ENCODE data around the gene CTBS.
"Not testable (repeated sequence)": the region's sequence is repeated elsewhere in the genome, so short reads cannot be mapped to it uniquely, and the experiment has no call there.

CTBS gene

DNA sequence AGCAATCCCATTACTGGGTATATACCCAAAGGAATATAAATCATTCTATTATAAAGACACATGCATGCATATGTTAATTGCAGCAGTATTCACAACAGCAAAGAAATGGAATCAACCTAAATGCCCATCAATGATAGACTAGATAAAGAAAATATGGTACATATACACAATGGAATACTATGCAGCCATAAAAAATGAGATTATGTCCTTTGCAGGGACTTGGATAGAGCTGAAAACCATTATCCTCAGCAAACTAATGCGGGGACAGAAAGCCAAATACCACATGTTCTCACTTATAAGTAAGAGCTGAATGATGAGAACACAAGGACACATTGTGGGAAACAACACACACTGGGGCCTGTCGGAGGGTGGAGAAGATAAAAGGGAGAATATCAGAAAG lies 20.7 kb upstream of the CTBS start:
- in situ Hi-C loops (cut with MboI; ENCODE audit: low sequenced_read_pairs), result not testable (repeated sequence)

- in situ Hi-C loops (cut with MboI; ENCODE audit: low sequenced_read_pairs), result no loop called here
Observed at GRCh38 chr1:84587099-84587498, 12.9 kb upstream of the CTBS start.

DNA sequence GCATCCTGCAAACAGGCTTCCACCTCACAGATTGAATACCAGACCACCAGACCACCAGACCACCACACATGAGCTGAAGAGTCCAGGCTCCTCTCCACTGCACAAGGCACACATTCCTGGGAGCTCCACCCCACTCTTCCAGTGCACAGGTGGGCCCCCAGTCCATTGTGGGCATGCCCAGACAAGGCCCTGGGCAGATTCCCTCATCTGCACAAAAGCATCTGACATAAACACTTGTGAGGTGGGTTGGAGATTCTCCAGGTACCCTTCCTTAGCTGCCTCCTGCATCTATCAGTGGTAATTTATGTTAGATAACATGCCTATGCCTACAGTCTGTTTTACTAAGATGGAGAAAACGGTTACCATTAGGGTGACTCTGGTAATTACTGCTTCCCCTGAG lies 11.6 kb upstream of the CTBS start:
- in situ Hi-C loops (cut with MboI; ENCODE audit: low sequenced_read_pairs), result no loop called here

DNA sequence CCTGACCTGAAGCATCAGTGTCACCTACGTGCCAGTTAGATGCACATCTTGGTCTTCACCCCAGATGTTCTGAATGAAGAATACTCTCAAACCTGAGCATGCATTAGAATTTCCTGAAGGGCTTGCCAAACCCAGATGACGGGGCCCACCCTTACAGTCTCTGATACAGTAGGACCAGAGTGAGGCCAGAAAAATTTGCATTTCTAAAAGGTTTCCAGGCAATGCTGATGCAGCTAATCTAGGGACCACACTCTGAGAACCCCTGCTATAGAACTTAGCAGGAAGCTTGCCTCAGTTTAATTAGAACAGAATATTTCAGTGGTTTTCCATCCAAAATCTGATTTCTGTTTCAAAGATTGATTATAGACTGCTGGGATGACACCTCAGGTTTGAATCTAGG lies 9.9 kb upstream of the CTBS start:
- in situ Hi-C loops (cut with MboI; ENCODE audit: low sequenced_read_pairs), result no loop called here

- in situ Hi-C loops (cut with MboI; ENCODE audit: low sequenced_read_pairs), result no loop called here
Observed at GRCh38 chr1:84583648-84584047, 9.4 kb upstream of the CTBS start.

- in situ Hi-C loops (cut with MboI; ENCODE audit: low sequenced_read_pairs), result no loop called here
Observed at GRCh38 chr1:84582802-84583587, 8.8 kb upstream of the CTBS start.

DNA sequence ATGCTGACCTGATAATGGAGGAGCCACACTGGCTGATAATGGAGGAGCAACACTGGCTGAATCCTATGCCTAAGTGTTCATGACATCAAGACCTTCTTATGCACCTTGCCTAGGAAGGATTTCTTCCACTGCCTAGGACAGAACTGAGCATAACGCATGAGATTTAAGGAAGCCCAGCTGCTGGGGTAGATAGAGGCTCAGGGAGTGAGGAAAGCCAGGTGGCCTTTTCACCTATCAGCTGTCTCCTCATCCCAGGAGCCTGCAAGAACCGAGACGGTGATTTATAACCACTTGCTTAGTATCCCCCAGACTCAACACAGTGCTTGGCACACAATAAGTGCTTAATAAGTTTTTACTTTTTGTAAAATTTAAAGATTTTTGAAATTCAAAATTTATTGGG lies 7.4 kb upstream of the CTBS start:
- in situ Hi-C loops (cut with MboI; ENCODE audit: low sequenced_read_pairs), result no loop called here

GRCh38 chr1:84574936-84575335 lies 696 bp upstream of the CTBS start:
- in situ Hi-C loops (cut with MboI; ENCODE audit: low sequenced_read_pairs), result no loop called here

GRCh38 chr1:84573481-84573966 lies 716 bp downstream of the CTBS start:
- in situ Hi-C loops (cut with MboI; ENCODE audit: low sequenced_read_pairs), result no loop called here

DNA sequence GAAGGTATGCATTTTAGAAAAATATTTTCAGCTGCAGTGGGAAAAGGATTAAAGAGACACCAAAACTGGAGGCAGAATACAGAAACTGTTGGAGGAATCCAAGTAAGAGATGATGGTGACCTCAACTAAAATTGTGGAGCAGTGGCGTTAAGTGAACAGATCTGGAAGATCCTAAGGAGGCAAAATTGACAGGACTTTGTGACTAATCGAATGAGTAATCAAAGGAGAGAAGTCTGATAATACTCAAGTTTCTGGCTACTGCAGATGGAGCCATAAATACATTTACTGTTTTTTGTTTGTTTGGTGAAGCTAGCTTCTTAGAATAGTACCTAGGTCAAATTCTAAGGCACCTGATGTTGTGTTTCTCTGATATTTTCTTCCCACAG lies 3.1 kb downstream of the CTBS start:
- in situ Hi-C loops (cut with MboI; ENCODE audit: low sequenced_read_pairs), result no loop called here

DNA sequence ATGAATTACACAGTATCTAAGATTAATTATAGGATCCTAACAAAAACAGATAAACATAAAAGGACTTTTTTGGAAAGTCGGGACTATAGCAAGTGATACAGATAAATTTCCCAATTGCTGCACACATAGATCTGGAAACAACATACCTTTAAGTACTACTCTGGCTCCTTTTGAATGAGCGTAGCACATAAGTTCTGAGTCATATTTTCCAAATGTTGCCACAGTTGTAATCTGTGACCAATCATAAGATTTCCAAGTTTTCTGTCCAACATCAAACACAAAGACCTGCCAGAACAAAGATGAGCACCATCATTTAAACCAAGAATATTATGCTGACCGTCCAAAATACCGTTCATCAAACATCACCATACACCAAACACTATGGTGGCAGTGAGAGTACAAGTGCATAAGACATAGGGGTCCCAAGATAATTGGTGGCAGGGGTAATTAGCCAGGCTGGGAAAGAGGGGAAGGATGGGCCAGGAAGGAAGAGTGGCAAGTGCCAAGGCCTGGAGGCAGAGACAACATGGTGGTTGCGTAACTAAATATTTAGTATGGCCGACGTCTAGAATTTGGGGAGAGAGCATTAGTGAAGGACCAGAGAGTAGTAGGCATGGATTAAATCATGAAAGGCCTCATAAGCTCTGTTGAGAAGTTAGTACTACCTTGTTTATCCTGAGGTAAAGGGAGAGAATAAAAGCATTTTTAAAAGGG lies 3.6 kb downstream of the CTBS start:
- in situ Hi-C loops (cut with MboI; ENCODE audit: low sequenced_read_pairs), result no loop called here

DNA sequence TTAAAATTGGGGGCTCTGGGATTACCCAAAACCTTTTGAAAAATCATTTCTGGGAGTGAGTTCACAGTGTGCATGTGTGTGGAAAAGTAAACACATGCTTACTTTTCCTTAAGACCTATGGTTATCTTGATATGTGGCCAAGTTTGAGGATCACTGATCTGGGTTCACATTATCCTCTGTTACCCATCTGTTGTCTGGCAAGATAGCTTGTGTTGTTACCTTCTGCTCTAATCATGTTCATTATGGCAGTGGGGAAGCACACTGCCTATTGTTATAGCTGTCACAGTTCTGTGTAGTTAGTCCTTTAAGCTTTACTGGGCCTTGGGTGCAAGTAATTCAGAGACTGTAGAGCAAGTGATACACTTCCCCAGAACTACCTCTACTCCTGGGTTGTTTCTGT lies 5.0 kb downstream of the CTBS start:
- in situ Hi-C loops (cut with MboI; ENCODE audit: low sequenced_read_pairs), result no loop called here

DNA sequence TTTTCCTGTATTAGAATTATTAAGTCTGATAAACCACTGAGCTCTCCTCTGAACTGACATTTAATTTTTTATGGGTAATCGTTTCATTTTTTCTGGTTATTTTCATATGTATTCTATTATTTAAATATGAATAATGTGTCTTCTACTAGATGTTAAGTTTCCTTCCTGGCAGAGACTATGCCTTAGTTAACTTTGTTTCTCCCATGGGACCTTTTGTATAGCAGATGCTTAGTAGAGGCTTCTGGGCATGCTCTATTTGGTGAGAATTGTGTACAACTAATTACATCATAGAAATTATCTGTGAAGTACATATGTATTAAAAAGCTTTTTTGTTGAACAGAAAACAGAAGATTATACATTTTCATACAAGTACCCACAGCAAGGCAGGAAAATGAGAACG lies 23.4 kb downstream of the CTBS start:
- in situ Hi-C loops (cut with MboI; ENCODE audit: low sequenced_read_pairs), result no loop called here

DNA sequence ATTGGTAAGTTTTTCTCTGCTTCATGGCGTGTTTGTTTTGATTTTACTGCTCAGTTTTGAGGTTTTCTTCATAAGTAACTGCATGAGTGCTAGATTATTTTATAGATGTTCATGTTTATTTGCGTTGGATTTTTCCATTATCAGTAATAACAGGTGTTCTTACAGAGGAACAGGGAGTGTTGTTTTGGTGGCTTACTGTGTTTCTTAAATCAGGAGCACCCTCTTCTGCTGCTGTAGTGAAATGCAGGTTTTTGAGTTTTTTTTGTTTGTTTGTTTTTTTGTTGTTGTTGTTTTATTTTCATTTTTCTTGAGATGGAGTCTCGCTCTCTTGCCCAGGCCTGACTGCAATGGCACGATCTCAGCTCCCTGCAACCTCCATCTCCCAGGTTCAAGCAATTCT lies 32.6 kb downstream of the CTBS start:
- in situ Hi-C loops (cut with MboI; ENCODE audit: low sequenced_read_pairs), result no loop called here

DNA sequence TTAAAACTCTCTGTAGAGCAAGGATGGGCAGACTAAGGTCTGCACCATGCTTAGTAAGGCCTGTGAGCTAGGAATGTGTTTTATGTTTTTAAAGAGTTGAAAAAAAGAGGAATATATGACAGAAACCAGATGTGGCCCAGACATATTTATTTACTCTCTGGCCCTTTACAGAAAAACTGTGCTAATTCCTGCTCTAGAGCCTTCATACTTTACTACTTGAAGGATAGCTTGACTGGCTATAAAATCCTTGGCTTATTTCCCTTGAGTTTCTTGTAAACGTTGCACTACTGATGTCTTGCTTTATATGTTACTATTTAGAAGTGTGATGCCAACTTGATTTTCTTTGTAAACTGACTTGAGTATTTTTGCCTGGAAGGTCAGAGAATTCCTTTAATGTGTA lies 33.5 kb downstream of the CTBS start:
- in situ Hi-C loops (cut with MboI; ENCODE audit: low sequenced_read_pairs), result no loop called here

- in situ Hi-C loops (cut with MboI; ENCODE audit: low sequenced_read_pairs), result no loop called here
Observed at GRCh38 chr1:84539972-84540371, 34.3 kb downstream of the CTBS start.

- in situ Hi-C loops (cut with MboI; ENCODE audit: low sequenced_read_pairs), result no loop called here
Observed at GRCh38 chr1:84538599-84538998, 35.6 kb downstream of the CTBS start.

DNA sequence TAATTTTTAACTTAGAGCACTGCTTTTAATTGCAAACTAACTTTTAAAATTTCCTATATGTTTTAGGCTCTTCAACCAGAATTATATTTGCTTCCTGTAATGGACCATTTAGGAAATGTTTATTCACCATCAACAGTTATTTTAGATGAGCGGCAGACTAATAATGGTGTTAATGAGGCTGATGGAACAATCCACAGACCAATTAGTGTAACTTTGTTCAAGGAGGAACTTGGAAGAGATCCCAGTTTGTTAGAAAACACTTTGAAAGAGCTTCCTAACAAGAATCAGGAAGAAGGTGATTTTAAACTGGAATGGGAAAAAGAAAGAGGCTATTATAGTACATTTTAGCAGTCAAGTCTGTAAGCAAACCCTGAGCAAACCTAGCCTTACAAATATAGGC lies 48.5 kb downstream of the CTBS start:
- in situ Hi-C loops (cut with MboI; ENCODE audit: low sequenced_read_pairs), result no loop called here

DNA sequence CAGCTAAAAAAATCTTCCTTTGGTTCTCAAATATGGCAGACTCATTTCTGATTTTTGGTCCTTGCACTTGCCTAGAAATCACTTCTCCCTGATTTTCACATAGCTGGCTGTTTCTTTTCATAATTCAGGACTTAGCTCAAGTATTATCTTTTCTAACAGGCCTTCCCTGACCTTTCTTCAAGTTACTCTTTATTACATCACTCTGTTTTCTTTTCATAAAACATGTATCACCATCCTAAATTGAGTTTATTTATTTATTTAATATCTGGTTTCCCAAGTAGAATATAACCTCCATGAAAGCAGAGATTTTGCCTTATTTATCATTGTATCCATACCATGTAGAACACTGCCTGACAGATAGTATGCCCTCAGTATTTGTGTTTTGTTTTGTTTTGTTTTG lies 49.6 kb downstream of the CTBS start:
- in situ Hi-C loops (cut with MboI; ENCODE audit: low sequenced_read_pairs), result no loop called here

DNA sequence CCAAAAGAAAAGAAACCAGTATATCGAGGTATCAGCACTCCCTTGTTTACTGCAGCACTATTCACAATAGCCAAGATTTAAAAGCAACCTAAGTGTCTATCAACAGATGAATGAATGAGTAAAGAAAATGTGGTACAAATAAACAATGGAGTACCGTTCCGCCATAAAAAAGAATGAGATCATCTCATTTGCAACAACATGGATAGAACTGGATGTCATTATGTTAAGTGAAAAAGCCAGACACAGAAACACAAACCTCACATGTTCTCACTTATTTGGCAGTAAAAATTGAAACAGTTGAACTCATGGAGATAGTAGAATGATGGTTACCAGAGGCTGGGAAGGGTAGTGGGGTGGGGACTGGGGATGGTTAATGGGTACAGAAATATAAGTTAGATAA lies 63.6 kb downstream of the CTBS start:
- in situ Hi-C loops (cut with MboI; ENCODE audit: low sequenced_read_pairs), result no loop called here

- in situ Hi-C loops (cut with MboI; ENCODE audit: low sequenced_read_pairs), result no loop called here
Observed at GRCh38 chr1:84510165-84510564, 64.1 kb downstream of the CTBS start.

GRCh38 chr1:84509029-84509428 lies 65.2 kb downstream of the CTBS start:
- in situ Hi-C loops (cut with MboI; ENCODE audit: low sequenced_read_pairs), result no loop called here

Data from HL-60/S4 treated with retinoic acid at 250 ng/mL for 4 days and 3 days (cell line).